ENCODE measurements around the gene KNDC1. TPM values are rescaled to one million over a fixed set of nuclear protein-coding genes. Genes with fewer than 3 reads are reported as not detected.
"Not testable (repeated sequence)": the region's sequence is repeated elsewhere in the genome, so short reads cannot be mapped to it uniquely, and the experiment has no call there.

The KNDC1 gene
- total RNA-seq, 4 donors from 2014 or later, result 0.27 to 1.7 TPM; not detected in 2

DNA sequence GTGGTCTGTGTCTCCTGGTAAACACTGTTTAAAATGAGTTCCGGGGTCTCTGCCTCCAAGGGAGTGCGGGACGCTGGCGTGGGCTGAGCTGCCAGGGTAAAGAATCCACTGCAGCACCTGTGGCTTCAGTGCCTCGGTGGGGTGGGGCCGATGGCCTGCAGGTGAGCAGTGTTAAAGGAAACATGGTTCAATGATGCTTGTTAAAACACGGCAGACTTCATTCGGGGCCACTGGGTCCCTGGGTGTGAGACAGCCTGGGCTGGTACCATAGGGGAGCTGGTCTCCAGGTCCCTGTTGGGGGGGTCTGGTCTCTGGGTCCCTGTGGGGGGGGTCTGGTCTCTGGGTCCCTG, 24.9 kb upstream of the KNDC1 start:
- no peaks in the 10 kb centered on the region for H3K36me3 ChIP-seq
- TF ChIP-seq, protein P1, sequence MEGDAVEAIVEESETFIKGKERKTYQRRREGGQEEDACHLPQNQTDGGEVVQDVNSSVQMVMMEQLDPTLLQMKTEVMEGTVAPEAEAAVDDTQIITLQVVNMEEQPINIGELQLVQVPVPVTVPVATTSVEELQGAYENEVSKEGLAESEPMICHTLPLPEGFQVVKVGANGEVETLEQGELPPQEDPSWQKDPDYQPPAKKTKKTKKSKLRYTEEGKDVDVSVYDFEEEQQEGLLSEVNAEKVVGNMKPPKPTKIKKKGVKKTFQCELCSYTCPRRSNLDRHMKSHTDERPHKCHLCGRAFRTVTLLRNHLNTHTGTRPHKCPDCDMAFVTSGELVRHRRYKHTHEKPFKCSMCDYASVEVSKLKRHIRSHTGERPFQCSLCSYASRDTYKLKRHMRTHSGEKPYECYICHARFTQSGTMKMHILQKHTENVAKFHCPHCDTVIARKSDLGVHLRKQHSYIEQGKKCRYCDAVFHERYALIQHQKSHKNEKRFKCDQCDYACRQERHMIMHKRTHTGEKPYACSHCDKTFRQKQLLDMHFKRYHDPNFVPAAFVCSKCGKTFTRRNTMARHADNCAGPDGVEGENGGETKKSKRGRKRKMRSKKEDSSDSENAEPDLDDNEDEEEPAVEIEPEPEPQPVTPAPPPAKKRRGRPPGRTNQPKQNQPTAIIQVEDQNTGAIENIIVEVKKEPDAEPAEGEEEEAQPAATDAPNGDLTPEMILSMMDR (IDR thresholded peaks at IDR 0.05), result no peak
- TF ChIP-seq POLR2A (IDR thresholded peaks at IDR 0.05), result no peak
- DNase-seq, result peak in 1 of 3 donors; percentile 25
- no peaks in the 10 kb centered on the region for H3K9me3 ChIP-seq
- H3K27me3 ChIP-seq, result no peaks in the 10 kb centered on the region
- no peak overlapping the region for H3K27ac ChIP-seq
- no peak overlapping the region for H3K4me3 ChIP-seq
- no peaks in the 10 kb centered on the region for H3K4me1 ChIP-seq

DNA sequence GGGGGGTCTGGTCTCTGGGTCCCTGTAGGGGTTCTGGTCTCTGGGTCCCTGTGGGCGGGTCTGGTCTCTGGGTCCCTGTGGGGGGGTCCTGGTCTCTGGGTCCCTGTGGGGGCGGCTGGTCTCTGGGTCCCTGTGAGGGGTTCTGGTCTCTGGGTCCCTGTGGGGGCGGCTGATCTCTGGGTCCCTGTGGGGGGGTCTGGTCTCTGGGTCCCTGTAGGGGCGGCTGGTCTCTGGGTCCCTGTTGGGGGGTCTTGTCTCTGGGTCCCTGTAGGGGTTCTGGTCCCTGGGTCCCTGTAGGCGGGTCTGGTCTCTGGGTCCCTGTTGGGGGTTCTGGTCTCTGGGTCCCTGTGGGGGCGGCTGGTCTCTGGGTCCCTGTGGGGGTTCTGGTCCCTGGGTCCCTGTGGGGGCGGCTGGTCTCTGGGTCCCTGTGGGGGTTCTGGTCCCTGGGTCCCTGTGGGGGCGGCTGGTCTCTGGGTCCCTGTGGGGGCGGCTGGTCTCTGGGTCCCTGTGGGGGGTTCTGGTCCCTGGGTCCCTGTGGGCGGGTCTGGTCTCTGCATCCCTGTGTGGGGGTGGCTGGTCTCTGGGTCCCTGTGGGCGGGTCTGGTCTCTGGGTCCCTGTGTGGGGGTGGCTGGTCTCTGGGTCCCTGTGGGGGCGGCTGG, 22.4 kb upstream of the KNDC1 start:
- peak in 2 of 3 donors; percentile 26 to 39 for DNase-seq
- H3K4me3 ChIP-seq, H3K27me3 ChIP-seq, H3K36me3 ChIP-seq, H3K9me3 ChIP-seq, H3K4me1 ChIP-seq, H3K27ac ChIP-seq: not testable (repeated sequence)

DNA sequence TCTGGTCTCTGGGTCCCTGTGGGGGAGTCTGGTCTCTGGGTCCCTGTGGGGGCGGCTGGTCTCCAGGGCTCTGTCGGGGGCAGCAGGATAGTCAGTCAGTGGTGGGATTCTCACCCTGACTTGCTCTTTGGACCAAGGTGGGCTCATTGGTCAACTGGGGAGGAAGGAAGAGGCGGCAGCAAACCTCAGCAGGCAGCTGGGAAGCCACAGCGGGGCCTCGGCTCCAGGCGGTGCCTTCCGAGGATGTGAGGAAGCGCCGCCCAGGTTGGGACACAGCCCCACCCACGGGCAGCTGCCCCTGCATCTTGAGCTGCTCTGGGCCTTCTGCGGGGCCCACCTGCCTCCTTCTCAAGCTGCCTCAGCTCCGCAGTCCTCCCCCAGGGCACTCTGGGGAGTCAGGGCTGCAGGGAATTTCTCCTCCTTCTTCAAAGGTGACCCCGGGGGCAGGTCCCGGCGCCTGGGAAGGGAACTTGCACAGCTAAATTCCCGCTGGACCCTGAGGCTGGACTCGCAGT, 20.4 kb upstream of the KNDC1 start:
- H3K4me1 ChIP-seq, result no peaks in the 10 kb centered on the region
- H3K27ac ChIP-seq, result no peak overlapping the region
- TF ChIP-seq POLR2A (IDR thresholded peaks at IDR 0.05), result no peak
- TF ChIP-seq, protein P1 (IDR thresholded peaks at IDR 0.05), result no peak
- H3K9me3 ChIP-seq, result no peaks in the 10 kb centered on the region
- peak in 2 of 3 donors; percentile 38 to 41 for DNase-seq
- no peak overlapping the region for H3K4me3 ChIP-seq
- H3K36me3 ChIP-seq, result no peaks in the 10 kb centered on the region
- H3K27me3 ChIP-seq, result no peaks in the 10 kb centered on the region

DNA sequence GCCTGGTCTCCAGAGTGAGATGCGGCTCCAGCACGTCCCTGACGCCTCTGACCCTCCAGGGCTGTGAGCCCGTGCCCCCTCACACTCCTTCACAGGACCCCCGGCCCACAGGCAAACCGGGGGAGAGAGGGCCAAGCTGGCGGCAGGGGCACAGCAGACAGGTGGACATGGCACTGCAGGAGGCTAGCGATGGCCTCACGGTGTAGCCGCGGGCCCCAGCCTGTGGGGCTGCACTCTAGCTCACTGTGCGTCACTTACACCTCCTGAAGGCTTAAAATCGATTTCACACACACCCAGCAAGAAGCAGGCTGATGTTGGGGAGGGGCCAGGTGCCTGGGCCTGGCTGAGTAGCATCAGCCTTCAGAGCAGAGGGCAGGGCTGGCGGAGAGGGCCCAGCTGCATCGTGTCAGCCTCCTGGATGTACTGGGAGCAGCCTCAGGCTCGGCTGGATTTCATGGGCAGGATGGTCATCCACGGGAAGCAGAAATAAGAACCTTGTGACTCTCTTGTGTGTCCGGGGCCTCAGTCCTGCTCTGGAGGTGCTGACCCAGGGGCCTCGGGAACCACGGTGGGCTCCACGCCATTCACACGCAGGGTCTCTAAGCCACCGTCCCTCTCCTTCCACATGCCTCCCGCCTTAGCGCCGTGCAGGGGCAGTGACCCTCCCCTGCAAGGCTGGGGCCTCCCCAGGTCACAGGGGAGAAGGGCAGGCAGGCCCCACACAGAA, 19.4 kb upstream of the KNDC1 start:
- Histone ChIP-seq H3K27ac (no peak overlapping the region), H3K9me3 (no peaks in the 10 kb centered on the region), H3K4me3 (no peak overlapping the region), H3K36me3 (no peaks in the 10 kb centered on the region), H3K4me1 (no peaks in the 10 kb centered on the region), H3K27me3 (no peaks in the 10 kb centered on the region)
- TF ChIP-seq, protein P1 (IDR thresholded peaks at IDR 0.05), result no peak
- peak in 2 of 3 donors; percentile 25 to 40 for DNase-seq

DNA sequence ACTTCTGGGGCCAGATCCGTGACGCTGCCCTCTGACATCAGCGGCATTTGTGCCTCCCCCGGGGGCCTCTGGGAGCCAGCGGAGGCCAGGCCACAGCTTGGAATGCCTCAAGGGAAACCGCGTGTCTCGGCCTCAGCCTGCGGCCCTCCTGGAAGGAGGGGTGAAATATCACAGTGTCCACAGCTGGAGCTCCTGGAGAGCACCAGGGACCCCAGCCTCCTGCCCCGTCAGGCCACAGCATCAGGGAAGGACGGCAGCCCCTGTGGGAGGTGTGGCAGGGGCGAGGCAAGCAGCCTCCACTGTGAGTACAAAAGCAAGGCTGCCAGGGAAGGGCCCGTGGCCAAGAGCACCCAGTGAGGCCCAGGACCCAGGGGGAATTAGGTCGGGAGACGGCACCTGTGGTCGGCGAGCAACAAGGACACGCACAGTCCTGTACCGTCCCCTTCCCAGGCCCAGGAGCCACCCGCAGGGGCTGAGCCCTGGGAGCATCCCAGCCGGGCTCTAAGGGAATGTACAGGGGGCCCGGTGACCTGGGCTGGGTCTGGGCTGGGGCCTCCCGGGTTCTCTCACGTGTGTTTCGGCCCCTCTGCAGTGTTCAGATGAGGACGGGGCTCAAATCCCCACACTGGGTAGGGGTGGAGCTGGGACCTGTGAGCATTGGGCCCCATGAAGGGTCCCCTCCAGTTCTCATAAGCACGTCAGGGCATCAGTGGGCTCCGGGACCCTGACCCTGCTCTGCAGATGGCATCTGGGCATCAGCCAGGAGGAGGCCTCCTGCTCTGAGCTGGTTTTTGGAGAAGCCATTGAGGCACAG, 18.7 kb upstream of the KNDC1 start:
- H3K9me3 ChIP-seq, result no peaks in the 10 kb centered on the region
- H3K4me1 ChIP-seq, result no peaks in the 10 kb centered on the region
- DNase-seq, result peak in 2 of 3 donors; percentile 28 to 40
- TF ChIP-seq POLR2A (IDR thresholded peaks at IDR 0.05), result no peak
- TF ChIP-seq, protein P1 (IDR thresholded peaks at IDR 0.05), result no peak
- H3K4me3 ChIP-seq, result no peak overlapping the region
- no peak overlapping the region for H3K27ac ChIP-seq
- no peaks in the 10 kb centered on the region for H3K36me3 ChIP-seq
- H3K27me3 ChIP-seq, result no peaks in the 10 kb centered on the region

DNA sequence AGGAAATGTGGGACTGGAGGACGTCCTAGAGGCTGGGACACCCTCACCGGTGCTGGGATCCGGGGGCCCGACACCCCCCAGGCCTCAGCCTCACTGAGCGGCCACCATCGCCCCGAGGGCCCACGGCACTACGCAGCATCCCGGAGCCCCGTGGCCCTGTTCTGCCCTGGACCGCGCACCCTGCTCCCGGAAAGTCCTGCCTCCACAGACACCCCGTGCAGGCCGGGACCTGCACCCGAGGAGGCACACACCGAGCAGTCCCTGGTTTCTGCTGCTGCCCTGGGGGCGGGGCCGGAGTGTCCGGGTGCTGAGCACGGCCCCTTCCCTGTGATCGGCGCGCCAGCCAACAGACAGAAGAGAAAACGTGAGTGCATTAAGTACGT, 18.1 kb upstream of the KNDC1 start:
- no peaks in the 10 kb centered on the region for H3K27me3 ChIP-seq
- peak in 2 of 3 donors; percentile 15 to 40 for DNase-seq

More for the DNA sequence above, 18.1 kb upstream of the KNDC1 start:
- Histone ChIP-seq H3K4me3 (no peak overlapping the region), H3K9me3 (no peaks in the 10 kb centered on the region), H3K4me1 (no peaks in the 10 kb centered on the region), H3K27ac (no peak overlapping the region), H3K36me3 (no peaks in the 10 kb centered on the region)
- TF ChIP-seq, protein P1 (IDR thresholded peaks at IDR 0.05), result no peak
- no peak for TF ChIP-seq POLR2A (IDR thresholded peaks at IDR 0.05)

All from Peyer's patch (tissue), 4 donors.